CD4-positive, alpha-beta T cell treated with Interleukin-15 for 4 hours (primary cell): ENCODE results near the gene ASCL1.

ENCODE experiments used
- DNase-seq: peaks from one replicate; pipeline ENCODE4 v3.0.0-alpha.2; 2020; ENCODE audit warnings: low spot score

The ASCL1 gene

GRCh38 chr12:102951841-102952240 lies 5.6 kb upstream of the ASCL1 start:
- DNase-seq: no peak

GRCh38 chr12:102953221-102953620 lies 4.3 kb upstream of the ASCL1 start:
- no peak for DNase-seq

GRCh38 chr12:102954134-102954533 lies 3.3 kb upstream of the ASCL1 start:
- peak; percentile 0 for DNase-seq

GRCh38 chr12:102955926-102956737 lies 1.3 kb upstream of the ASCL1 start:
- DNase-seq: no peak

- DNase-seq: no peak
These were observed 641 bp upstream of the ASCL1 start for GRCh38 chr12:102956738-102957327.

GRCh38 chr12:102958073-102958829 lies 777 bp downstream of the ASCL1 start:
- no peak for DNase-seq

- DNase-seq: no peak
These were observed 1.3 kb downstream of the ASCL1 start for GRCh38 chr12:102958830-102959176.

GRCh38 chr12:102959391-102959790 lies 1.9 kb downstream of the ASCL1 start:
- no peak for DNase-seq

GRCh38 chr12:102960766-102961465 lies 3.4 kb downstream of the ASCL1 start:
- DNase-seq: no peak

GRCh38 chr12:102961466-102961855 lies 4.0 kb downstream of the ASCL1 start:
- no peak for DNase-seq

- no peak for DNase-seq
These were observed 5.1 kb downstream of the ASCL1 start for GRCh38 chr12:102962532-102962931.

- DNase-seq: no peak
These were observed 5.5 kb downstream of the ASCL1 start for GRCh38 chr12:102962986-102963385.

- no peak for DNase-seq
These were observed 6.3 kb downstream of the ASCL1 start for GRCh38 chr12:102963796-102964195.

GRCh38 chr12:102964872-102965271 lies 7.4 kb downstream of the ASCL1 start:
- no peak for DNase-seq

- DNase-seq: no peak
These were observed 8.0 kb downstream of the ASCL1 start for GRCh38 chr12:102965281-102966155.

- no peak for DNase-seq
These were observed 8.9 kb downstream of the ASCL1 start for GRCh38 chr12:102966200-102966863.

GRCh38 chr12:102970780-102971179 lies 13.3 kb downstream of the ASCL1 start:
- DNase-seq: no peak

- DNase-seq: no peak
These were observed 13.8 kb downstream of the ASCL1 start for GRCh38 chr12:102971227-102971626.

GRCh38 chr12:102973583-102973982 lies 16.1 kb downstream of the ASCL1 start:
- no peak for DNase-seq

- DNase-seq: no peak
These were observed 19.3 kb downstream of the ASCL1 start for GRCh38 chr12:102976609-102977280.
